HG03457 (cell line): ENCODE measurements around the gene SWI5.
A peak's percentile ranks its signal among the peaks of the same experiment; 100 is the strongest.
"Not testable (repeated sequence)": the region's sequence is repeated elsewhere in the genome, so short reads cannot be mapped to it uniquely, and the experiment has no call there.

Experiments used
- ATAC-seq: cut with Tn5 transposase; IDR thresholded peaks from one replicate; pipeline ENCODE4 v1.9.1; 2021; ENCODE audit warnings: moderate number of reproducible peaks; ENCODE audit not compliant: unreplicated experiment

Gene SWI5

DNA sequence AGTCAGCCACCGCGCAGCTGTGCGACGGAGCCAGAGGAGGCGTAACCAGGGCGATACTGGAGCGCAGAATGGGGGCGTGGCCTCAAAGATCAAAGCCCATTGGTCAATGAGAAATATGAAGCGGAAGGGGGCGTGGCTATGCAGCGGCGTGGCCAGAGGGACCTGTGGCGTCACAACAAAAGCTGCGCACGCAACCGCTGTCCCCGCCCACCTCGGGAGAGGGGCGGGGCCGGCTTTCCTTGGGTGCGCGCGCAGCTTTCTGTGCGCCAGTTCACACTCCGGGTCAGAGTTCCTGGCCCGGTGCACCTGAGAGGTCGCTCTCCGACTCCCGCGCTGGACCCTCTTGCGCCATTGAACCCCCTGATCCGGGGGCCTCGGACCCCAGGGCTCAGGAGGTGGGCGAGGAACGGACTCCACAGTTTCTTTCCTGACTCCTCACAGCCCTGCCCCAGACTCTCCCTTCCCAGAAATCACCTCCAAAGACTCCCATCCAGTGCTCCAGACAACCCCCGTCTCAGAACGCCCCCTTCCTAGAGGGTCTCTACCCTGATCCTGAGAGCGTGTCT is at the start of gene SWI5:
Gene SWI5 (plus strand): TSS at position 269 of the 566 bp plus-strand sequence.
- peak; percentile 90 for ATAC-seq

DNA sequence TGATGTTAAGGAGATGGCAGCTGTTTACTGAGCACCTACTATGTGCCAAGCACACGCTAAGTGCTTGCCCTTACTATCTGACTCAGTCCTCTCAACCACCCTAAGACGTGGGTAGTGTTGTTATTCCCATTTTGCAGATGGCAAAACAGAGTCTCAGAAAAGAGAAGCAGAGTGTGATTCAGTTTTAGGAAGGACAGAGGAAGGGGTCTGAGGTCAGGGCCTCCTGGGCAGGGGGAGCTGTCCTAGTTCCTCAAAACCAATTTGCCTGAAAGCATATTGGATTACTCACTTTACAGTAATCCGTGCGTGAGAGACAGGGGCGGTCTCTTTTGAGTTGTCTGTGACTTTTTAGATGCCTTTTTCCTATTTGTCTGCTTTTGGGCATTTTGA is 49.7 kb upstream of the SWI5 start:
- no peak for ATAC-seq

DNA sequence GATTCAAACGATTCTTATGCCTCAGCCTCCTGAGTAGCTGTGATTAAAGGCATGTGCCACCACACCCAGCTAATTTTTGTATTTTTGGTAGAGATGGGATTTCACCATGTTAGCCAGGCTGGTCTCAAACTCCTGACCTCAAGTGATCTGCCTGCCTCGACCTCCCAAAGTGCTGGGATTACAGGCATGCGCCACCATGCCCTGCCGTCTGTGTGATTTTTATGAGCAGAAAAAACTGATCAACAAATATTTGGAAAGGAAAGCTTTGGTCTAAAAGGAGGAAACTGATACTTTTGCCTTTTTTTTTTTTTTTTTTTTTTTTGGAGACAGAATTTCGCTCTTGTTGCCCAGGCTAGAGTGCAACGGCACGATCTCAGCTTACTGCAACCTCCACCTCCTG is 45.2 kb upstream of the SWI5 start:
- ATAC-seq: not testable (repeated sequence)

DNA sequence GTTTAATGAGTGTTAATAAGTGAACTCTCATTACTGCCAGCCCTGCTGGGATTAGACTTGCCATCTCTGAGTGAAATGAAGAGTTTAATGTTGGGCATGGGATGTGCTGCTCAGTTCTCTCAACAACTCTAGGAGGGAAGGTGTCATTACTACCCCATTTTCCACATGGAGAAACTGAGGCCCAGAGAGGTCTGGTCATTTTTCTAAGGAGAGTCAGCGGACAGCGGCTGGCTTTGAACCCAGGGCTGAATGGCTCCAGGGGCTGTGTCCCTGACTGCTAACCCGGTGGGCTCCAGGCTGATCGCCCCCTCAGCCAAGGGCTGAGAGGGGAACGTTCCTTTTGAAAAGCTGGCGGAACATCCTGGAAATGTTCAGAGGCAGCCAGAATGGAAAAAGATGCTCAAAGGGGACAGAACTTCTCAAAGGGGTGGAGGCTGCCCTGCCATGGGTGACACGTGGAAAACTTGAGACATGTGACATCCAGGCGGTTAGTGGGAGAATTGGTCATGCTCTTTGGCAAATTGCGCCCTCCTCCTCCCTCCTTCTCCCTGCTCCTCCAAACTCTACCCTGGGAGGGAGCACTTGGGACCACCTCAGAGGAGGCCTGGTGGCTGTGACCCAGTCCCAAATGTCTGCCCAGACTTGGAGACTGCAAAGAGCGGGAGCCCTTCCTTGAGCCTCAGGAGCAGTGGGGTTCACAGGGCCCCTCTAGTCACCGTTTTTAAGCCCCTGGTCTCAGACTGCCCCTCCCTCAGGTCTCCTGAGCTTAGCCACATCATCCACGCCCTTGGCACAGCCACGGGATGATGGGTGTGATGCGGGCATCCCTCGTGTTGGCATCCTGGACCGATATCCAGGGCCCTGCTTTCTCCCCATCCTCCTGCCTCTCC is 44.2 kb upstream of the SWI5 start:
- ATAC-seq: no peak

DNA sequence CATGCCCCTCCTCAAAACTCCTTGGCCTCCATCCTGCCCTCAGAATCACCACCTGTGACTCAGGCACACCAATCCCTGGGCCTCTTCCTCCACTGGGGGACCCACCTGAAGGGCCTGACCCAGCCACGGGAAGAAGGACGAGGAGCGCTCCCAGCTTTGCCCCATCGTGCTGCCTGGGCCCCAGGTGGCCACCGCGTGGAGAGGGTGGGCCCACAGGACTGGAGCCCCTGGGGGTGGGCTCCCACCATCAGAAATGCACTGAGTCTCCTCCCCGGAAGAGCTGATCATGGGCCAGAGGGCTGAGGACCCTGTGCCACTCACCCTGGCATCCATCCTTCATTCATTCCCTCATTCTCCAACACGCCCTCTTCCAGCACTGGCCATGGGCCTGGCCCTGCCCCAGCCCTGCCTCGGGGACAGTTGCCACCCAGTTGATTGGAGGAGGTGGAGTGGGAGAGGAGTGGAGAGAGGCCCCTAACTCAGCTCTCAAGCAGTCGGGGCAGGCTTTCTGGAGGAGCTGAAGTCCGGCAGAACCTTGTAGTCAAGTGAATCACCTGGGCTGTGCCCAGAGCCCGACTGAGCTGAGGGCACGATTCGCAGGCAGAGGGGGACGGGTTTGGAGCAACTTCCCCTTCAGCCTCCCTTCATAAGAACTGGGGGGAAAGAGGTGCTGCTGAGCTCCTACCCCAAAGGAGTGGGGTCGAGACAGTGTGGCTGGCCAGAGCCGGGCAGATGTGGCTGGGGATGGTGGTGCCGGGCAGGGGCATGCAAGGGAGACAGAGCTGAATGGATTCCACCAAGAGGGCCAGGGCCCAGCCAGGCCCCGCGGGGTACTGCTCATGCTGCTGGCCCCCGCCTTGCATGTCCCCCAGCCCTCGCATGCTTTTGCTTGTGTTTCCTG is 43.3 kb upstream of the SWI5 start:
- ATAC-seq: no peak

DNA sequence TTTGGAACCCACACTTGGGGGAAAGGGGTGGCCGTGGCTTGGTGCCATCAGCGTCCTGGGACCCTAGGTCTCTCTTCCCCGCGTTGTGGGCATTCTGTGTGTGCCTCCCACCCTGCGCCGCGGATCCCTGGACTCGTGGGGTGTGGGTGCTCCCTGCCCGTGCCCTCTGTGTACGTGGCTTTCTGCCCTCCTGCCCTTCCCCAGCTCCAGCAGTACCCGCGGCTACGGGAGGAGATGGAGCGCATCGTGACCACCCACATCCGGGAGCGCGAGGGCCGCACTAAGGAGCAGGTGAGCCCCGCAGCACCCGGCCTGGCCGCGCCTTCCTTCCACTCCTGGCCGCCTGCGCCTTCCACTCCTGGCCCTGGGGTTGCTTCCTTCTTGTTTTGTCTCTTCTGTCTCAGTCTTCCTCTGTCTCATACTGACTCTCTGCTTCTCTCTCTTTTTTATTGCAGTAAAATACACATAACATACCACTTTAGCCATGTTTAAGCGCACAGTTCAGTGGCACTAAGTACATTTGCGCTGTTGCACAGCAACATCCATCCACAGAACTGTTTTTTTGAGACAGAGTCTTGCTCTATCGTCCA is 42.2 kb upstream of the SWI5 start:
- no peak for ATAC-seq

DNA sequence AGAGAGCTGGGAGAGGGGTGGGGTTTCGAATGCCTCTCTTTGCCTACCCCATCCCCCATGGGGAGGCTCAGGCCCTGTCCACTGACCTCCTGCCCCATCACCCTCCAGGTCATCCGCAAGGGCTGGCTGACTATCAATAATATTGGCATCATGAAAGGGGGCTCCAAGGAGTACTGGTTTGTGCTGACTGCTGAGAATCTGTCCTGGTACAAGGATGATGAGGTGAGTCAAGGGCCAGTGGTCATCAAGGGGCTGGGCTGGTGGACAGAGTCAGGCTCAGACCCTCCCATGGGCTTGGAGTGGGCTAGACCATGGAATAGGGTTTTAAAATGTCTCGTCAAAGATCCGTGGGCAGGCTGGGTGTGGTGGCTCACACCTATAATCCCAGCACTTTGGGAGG is 34.0 kb upstream of the SWI5 start:
- ATAC-seq: no peak

DNA sequence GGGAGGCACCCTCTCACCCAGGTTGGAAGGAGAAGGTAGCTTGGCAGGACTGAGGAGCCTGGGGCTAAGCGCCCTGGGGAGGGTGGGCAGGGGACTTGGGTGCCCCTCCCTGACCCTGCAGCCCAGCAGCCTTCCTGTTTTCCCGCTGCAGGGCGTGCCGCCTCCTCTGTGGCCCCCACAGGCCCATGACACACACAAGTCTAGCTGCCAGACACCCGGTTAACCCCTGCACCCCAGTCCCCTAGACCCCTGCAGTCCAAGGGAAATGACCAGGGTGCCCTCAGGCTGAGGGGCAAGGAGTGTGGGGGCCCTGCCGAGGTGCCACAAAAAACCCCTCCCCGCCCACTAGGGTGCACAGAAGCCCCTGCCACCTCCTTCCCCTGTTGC is 33.3 kb upstream of the SWI5 start:
- ATAC-seq: no peak

DNA sequence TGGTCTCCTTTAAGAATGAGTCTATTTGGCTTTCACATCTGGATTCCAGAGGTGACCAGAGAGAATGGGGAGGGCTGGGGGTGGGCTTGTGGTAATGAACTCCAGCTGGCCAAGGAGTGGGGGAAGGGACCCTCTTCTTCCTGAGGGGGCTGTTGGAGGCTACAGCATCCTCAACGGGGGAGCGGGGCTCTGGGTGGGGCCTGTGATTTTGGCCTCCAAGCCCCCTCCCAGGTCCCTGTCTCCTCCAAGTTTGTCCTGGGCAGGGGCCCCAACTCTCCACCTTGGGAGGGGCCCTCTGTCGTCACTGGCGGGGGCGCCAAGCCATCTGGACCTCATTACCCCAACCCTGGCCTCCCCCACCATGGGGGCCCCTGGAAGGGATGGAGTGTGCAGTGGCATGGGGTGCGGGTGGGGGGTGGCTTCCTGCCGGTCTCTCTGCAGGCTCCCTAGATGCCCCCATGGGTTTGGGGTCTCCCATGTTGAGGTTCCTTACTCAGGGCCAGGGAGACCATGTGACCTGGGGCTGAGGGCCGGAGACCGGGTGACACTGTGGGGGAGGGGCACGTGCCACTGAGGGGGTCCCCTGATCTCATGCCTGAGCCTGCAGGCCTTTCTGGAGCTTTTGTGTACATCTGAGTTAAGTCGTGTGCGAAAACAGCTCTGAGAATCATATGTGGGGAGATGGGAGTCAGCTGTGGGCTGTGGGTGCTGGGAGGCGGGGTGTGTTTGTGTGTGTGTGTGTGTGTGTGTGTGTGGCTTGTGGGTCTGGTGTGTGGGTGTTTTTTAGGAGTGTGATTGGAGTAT is 32.7 kb upstream of the SWI5 start:
- ATAC-seq: no peak

DNA sequence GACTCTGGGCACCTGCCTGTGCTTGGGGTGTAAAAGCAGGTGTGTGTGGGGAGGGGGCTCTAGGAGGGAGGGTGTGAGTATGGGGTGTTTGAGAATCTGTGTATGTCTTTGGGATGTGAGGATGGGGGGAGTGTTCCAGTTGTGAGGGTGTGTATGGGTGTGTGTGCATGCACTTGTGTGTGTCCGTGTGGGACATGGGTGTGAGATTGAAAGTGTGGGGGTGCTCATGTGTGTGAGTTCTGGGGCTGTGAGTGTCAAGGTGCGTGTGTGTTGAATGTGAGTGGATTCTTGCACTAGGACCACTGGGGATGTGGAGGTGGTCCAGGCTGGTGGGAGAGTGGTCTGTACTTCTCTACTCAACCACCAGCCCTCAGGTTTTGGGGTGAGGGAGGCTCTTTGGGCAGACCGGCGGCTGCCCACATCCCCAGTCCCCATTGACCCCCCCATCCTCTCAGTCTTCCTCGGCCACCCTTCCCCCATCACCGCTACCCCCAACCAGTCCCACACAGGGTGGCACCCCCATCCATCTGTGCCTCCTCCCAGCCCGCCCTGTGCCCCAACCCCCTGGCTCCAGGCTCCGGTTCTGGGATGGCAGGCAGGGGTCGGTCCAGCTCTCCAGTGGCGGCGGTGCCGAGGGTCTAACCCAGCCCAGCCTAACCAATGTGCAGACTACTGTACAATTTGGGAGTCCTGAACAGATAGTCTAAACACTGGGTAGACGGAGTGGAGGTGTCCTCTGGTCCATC is 31.8 kb upstream of the SWI5 start:
- no peak for ATAC-seq

DNA sequence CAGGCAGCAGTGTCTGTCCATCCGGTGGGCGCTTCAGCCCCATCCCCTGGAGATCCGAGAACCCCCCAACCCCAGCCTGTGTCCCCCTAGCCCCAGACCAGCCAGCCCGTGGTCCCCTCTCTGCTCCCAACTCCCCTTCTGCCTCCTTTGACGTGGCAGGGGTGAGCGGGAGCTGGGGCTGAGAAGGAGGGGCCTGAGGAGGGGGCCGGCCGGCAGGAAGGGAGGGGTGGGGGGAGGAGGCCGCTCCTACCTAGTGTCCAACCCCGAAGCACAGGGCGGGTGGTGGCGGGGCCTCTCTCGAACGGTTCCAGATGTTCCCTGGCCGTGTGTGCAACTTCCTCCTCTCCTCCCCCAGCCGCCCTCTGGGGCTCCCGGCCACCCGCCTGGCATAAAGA is 31.2 kb upstream of the SWI5 start:
- no peak for ATAC-seq

DNA sequence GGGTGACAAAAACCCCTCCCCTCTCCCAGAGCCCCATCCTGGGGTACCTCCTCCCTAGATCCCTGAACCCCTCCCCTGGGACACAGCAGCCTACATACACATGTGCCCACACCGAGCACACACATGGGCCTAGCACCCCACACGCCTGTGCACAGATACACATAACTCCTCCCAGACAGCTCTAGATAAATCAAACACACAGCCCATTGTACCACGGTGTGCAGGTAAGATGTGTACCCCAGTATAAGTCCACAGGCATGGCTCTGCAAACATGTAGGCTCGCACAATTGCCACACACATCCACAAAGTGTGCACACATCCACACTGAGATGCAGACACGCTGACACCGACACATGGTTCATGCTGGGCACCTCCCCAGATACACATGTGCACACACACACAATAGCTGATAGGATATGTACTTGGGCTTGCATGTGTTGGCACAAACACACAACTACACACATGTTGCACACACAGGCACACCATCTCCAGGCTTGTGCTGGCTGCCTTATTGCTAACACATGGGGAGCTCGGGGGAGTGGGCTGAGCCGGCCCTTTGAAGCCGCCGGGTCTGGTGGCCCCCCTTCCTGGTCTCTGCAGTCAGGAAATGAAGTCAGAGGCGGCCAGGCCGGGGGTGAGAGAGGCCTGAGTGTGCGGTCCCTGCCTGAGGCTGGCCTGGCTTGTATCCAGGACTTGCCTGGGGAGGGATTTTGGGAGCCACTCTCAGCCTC is 30.5 kb upstream of the SWI5 start:
- no peak for ATAC-seq

DNA sequence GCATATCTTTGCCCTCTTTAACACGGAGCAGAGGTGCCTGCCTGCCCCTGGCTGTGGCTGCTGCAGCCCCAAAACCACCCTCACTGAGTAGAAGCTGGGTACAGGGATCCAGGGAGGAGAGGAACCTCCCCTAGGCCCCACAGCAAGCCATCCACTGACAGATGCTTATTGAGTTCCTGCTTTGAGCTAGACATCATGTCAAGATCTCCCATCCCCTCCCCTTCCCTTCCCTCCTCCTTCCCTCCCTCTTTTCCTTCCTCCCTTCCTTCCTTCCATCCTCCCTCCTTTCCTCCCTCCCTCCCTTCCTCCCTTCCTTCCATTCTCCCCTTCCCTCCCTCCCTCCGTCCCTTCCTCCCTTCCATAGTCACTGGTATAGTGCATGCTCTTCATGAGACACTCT is 29.6 kb upstream of the SWI5 start:
- ATAC-seq: no peak

DNA sequence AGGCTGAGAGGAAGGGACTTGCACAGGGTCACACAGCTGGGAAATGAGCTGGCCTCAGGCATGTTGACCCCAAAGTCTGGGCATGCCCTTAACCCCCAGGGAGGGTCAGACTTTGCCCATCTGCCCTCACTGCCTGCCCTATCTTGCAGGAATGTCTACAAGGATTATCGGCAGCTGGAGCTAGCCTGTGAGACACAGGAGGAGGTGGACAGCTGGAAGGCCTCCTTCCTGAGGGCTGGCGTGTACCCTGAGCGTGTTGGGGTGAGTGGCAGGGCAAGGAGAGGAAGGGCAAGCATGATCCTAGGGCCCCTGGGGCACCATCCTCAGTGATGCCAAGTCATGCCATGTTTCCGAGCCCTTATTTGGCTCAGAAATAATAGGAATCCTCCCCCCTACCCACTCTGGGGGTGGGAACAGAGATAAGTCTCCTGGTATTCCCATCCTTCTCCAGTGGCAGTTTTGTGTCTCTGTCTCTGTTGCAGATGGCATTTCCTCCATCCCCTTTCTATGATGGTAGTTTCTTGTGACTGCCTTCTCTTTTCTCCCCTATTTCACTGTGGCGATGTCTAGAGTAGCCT is 28.8 kb upstream of the SWI5 start:
- no peak for ATAC-seq

DNA sequence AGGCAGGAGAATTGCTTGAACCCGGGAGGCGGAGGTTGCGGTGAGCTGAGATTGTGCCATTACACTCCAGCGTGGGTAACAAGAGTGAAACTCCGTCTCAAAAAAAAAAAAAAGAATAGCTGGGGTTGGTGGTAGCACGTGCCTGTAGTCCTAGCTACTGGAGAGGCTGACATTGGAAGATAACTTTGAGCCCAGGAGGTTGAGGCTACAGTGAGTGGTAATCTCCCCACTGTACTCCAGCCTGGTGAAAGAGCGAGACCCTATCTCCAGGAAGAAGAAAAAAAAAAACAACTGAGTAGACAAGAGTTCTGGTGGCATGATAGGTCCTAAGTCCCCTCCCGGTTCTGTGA is 26.5 kb upstream of the SWI5 start:
- ATAC-seq: no peak

DNA sequence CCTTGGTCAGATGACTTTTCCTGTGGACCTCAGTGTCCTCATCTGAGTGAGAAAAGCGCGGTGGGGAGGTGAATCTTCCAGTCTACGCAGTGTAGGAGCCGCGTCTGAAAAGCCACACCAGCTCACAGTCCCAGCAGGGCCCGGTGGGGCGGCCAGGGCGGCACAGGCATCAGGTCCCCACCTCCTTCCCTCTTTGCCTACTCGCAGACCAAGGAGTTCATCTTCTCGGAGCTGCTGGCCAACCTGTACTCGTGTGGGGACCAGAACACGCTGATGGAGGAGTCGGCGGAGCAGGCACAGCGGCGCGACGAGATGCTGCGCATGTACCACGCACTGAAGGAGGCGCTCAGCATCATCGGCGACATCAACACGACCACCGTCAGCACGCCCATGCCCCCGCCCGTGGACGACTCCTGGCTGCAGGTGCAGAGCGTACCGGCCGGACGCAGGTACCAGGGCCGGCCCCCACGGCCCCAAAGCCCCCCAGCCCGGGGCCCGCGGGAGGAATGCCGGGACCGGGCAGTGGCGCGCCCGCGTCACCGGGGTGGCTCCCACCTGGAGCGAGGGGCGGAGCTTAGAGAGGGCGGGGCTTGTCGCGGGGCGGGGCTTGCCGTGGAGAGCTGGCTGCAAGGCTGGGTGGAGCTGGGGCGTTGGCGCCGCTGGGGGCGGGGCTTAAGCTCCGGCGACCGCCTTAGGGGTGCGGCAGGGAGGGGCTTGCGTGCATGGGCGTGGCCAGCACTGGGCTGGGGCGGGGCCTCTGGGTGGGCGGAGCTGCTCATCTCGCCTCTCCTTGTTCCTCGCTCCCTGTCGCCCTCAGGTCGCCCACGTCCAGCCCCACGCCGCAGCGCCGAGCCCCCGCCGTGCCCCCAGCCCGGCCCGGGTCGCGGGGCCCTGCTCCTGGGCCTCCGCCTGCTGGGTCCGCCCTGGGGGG is 25.9 kb upstream of the SWI5 start:
- peak; percentile 74 for ATAC-seq

DNA sequence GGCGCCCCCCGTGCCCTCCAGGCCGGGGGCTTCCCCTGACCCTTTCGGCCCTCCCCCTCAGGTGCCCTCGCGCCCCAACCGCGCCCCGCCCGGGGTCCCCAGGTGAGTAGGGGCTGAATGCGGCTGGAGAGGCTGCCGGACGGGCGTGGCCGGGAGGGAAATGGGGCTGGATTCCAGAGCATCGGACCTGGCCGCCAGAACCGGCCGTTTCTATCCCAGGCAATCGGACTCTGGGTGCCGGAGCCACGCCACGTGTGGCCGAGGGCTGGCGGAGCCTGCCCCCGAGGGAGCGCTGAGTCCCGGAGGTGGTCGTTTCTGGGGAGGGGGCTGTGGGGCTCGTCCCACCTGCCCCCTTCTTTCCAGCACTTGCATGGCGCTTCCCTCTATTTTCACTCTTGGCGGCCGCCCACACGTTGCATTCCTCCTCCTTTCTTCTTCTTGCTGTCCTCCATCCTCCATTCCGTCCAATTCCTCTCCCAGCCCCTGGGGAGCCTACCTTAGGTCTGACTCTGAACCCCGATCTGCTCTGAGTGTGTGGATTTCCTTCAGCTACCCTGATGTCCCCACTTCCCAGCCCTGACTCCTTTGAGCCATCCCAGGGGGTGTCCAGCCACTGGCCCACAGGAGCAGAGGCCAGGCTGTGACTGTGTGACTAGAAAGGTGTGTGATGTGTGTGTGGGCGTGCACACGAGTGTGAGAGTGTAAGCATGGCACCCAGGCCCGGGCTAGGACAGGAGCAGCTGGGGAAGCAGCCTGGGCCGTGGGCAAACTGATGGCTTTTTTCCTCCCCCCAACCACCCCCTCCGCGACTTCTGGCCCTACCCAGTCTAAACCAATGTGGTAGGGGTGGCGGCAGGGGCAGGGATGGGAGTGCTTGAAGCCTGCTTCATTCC is 25.0 kb upstream of the SWI5 start:
- no peak for ATAC-seq
